ENCODE data around the gene IST1. TPM values are rescaled to one million over a fixed set of nuclear protein-coding genes. Genes with fewer than 3 reads are reported as not detected.

IST1 gene
- total and polyA plus RNA-seq, 9 of the 15 experiments (the other 6 are each of a cell fraction or from before 2014, with no cell fraction given) = 135 to 334 (median 188) TPM

DNA sequence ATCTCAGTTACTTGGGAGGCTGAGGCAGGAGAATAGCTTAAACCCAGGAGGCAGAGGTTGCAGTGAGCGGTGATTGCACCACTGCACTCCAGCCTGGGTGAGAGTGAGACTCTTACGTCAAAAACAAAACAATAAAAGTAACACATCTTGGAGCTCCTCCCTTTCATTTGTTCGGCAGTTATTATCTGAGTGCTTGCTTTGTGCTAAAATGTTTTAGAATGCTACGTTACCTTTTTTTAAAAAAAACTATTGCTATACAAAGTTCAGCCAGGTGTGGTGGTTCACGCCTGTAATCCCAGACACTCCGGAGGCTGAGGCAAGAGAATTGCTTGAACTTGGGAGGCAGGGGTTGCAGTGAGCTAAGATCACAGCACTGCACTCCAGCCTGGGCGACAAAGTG lies 15.8 kb downstream of the IST1 start:
- Histone ChIP-seq H3K4me1 (replicated peaks in 1 of 2; ENCODE audit: control insufficient read depth in 2 of 2, insufficient read depth in 2 of 2, low read length in 2 of 2) (no peaks in the 10 kb centered on the region; a peak in 1 of 5 replicates), H3K4me3 (no peak overlapping the region), H4K20me1 (replicated peaks; ENCODE audit: control insufficient read depth, insufficient read depth, low read length) (peaks cover 20% of the 10 kb centered on the region; the same call in 1 of the 2 replicates), H3K9me3 (replicated peaks; ENCODE audit: control insufficient read depth, insufficient read depth, low read depth, low read length) (no peaks in the 10 kb centered on the region), H3K27me3 (ENCODE audit: control insufficient read depth in 2 of 2, insufficient read depth in 2 of 2, low read length in 2 of 2) (no peaks in the 10 kb centered on the region), H2AFZ (ENCODE audit: low read depth, low read length) (no peak overlapping the region), H3K36me3 (ENCODE audit: control insufficient read depth, insufficient read depth, low read length) (peaks cover 62% of the 10 kb centered on the region), H3K9me1 (ENCODE audit: control insufficient read depth, insufficient read depth, low read length) (no peaks in the 10 kb centered on the region), H3K79me2 (ENCODE audit: control insufficient read depth, insufficient read depth, low read length) (peaks cover 98% of the 10 kb centered on the region), H3K9ac (ENCODE audit: insufficient read depth in 1 of 2, low read depth in 2 of 2, low read length in 2 of 2) (no peak overlapping the region), H3K27ac (ENCODE audit: extremely low read depth, low read depth, low read length) (no peak overlapping the region), H3K4me2 (ENCODE audit: insufficient read depth, low read length) (no peak overlapping the region)
- CTCF ChIA-PET (ENCODE audit: low intra/inter-chr PET ratio) = no interaction called here
- ATAC-seq = no peak
- POLR2A ChIA-PET = interaction anchor here (0.6 to 1.4 kb wide), 6 partner anchors 9 to 23 kb away, joined by 3 to 5 read pairs (median 3); partner anchors contain the start of gene IST1
- no TSS peak for BruUV-seq (replicated peaks)
- WGBS (ENCODE audit: insufficient coverage, low coverage, missing lambda C conversion rate) = 97% methylated on average over 7 of the region's 7 CpGs
- in situ Hi-C loops (cut with MboI) = no loop called here
- FAIRE-seq = no peak
- TF ChIP-seq EP400 (IDR thresholded peaks at IDR 0.05) = no peak
- TF ChIP-seq ZNF561 (CRISPR knock-in tag; conservative IDR thresholded peaks at IDR 0.05) = no peak
- TF ChIP-seq IFI16 (CRISPR knock-in tag; IDR thresholded peaks at IDR 0.05) = no peak
- TF ChIP-seq, protein P1, sequence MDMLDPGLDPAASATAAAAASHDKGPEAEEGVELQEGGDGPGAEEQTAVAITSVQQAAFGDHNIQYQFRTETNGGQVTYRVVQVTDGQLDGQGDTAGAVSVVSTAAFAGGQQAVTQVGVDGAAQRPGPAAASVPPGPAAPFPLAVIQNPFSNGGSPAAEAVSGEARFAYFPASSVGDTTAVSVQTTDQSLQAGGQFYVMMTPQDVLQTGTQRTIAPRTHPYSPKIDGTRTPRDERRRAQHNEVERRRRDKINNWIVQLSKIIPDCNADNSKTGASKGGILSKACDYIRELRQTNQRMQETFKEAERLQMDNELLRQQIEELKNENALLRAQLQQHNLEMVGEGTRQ (CRISPR knock-in tag; IDR thresholded peaks at IDR 0.05) = no peak
- no peak for TF ChIP-seq JUNB (CRISPR knock-in tag; conservative IDR thresholded peaks at IDR 0.05)
- no peak for TF ChIP-seq KDM1A (IDR thresholded peaks at IDR 0.05)
- intact Hi-C loops (cut with micrococcal nuclease) = no loop called here
- no peak for DNase-seq (ENCODE audit: extremely low read depth in 1 of 4, low spot score in 3 of 4)

Data from K562 (cell line).